ENCODE measurements around the gene NR2C2.
A peak's percentile ranks its signal among the peaks of the same experiment; 100 is the strongest.

NR2C2 gene

DNA sequence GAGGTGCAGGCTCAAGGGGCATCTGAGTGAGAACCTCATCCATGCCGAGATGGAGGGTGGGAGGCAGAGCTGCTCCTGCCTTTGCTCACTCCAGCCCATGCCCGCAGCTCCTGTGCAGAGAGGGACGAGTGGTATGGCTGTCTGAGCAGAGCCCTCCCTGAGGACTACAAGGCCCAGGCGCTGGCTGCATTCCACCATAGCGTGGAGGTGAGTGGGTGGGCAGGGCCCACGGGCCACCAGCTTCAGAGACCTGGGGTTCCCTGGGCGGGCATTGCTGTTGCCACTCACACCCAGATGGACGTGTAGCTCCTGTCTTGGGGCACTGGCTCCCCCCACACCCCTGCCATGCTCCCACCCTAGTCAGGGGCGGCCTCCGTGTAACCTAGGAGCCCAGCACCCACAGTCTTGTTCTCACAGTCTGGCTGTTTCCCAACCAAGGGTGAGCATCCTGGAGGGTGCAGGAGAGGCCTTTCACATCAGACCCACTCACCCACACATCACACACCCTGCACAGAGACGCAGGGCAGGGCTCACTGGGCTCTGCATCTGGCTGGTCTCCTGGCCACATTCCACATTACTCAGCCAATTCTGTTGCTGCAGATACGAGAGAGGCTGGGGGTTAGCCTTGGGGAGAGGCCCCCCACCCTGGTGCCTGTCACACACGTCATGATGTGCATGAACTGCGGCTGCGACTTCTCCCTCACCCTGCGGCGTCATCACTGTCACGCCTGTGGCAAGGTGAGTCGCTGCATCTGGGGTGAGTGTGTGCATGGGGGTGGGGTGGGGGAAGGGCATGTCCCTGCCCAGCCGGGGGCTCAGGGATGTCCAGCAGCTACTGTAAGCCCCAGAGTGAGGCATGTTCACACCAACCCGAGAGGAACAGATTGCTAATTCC, 25.3 kb upstream of the NR2C2 start:
- DNase-seq (ENCODE audit: low read depth) = no peak

GRCh38 chr3:14922863-14923262, 24.5 kb upstream of the NR2C2 start:
- DNase-seq (ENCODE audit: low read depth) = no peak

- DNase-seq (ENCODE audit: low read depth) = no peak
Measured at GRCh38 chr3:14923476-14923875, 23.9 kb upstream of the NR2C2 start.

- DNase-seq (ENCODE audit: low read depth) = no peak
Measured at GRCh38 chr3:14925729-14926591, 21.4 kb upstream of the NR2C2 start.

- DNase-seq (ENCODE audit: low read depth) = no peak
Measured at GRCh38 chr3:14926592-14926991, 20.8 kb upstream of the NR2C2 start.

GRCh38 chr3:14927308-14927707, 20.1 kb upstream of the NR2C2 start:
- no peak for DNase-seq (ENCODE audit: low read depth)

DNA sequence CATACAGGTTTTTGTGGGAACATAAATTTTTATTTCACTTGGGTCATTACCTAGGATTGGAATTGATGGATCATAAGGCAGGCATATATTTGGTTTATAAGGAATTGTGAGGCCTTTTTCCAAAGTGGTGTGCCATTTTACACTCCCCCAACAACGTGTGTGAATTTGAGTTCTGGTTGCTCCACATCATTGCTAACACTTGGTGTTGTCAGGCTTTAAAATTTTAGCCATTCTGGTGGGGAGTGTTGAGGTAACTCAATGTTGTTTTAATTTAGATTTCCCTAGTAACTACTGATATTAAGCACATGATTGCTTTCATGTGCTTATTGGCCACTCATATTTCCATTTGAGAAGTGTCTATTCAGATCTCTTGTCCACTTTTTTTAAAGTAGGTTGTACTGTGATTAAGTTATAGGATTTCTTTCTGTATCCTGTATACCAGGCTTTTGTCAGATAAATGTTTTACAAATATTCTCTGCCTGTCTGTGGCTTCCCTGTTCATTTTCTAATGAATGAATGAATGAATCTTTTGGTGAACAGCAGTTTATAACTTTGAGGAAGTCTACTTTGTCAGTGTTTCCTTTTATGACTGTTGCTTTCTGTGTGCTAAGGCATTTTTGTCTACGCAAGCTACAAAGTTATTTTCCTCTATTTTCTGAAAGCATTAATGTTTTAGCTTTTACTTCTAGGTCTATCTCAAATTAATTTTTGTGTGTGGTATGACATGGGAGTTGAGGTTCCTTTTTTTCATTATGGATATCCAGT, 17.9 kb upstream of the NR2C2 start:
- no peak for DNase-seq (ENCODE audit: low read depth)

- no peak for DNase-seq (ENCODE audit: low read depth)
Measured at GRCh38 chr3:14933820-14934425, 13.5 kb upstream of the NR2C2 start.

- DNase-seq (ENCODE audit: low read depth) = no peak
Measured at GRCh38 chr3:14935592-14936345, 11.6 kb upstream of the NR2C2 start.

DNA sequence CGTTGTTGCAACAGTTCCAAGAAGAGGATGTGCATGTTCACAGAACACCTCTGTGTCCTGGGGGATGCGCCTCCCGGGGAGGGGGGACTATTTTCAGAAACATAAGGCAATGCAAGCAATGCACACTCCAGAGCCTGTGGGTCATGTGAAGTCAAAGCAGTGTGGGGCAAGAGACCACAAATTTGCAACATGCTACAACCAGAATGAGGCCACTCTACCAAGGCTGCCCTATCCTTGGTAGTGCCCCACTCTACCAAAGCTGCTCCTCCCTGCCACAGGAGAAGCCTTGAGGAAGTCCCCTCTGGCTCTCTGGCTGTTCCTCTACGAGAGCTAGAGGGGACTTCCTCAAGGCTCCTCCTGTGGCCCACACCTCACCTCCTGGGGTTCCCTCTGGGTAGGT, 8.4 kb upstream of the NR2C2 start:
- no peak for DNase-seq (ENCODE audit: low read depth)

- no peak for DNase-seq (ENCODE audit: low read depth)
Measured at GRCh38 chr3:14941871-14942270, 5.5 kb upstream of the NR2C2 start.

DNA sequence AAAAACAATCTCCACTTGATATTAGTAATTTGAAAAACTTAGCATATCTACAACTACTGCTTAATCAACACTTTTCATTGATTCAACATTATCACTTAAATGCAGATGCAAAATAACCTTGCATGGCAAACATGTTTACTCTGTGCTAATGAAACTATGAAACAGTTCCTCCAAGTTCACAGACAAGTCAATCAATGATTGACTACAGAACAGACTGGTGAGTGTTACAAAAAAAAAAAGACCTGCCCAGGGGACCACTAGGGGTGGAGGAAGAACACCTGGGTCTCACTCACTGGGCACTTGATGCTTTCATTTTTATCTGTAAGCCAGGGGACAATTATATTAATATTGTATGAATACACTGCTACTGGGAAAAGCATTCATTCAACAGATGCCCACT, 4.3 kb upstream of the NR2C2 start:
- no peak for DNase-seq (ENCODE audit: low read depth)

DNA sequence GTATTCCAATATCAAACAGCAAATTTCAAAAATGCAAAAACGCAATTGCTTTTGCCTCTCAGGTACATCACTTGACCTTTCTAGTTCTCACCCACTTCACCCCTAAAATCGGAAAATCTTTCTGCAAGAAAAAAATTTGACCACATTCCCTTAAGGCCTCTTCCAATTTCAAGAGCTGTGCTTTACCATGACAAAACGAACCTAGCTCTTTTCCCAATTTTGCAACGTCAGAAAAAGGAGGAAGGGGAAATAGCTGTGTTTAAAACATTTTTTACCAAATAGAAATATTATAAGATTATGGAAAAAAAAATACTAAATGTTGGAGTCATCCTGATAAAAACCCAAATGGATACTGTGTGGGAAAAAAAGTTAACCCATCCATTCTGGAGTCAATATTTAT, 1.1 kb upstream of the NR2C2 start:
- DNase-seq (ENCODE audit: low read depth) = no peak

DNA sequence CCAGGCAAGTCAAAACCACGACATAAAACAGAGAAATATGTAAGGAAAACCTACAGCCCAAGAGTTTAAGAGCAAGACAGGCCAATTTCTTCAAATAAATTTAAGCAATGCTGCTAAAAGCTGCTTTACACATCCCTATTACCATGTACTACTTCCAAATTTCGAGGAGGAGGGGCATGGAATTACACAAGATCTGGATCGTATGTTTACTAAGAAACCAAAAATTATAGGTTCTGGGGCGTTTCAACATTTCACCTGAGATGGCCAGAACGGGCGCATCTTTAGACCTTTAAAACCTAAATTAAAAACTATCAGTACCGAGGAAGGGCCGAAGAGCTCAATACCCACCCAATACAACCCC, 664 bp upstream of the NR2C2 start:
- DNase-seq (ENCODE audit: low read depth) = no peak

- peak; percentile 92 for DNase-seq (ENCODE audit: low read depth)
Measured at GRCh38 chr3:14947886-14948608, 664 bp downstream of the NR2C2 start.

- DNase-seq (ENCODE audit: low read depth) = no peak
Measured at GRCh38 chr3:14948609-14949038, 1.2 kb downstream of the NR2C2 start.

DNA sequence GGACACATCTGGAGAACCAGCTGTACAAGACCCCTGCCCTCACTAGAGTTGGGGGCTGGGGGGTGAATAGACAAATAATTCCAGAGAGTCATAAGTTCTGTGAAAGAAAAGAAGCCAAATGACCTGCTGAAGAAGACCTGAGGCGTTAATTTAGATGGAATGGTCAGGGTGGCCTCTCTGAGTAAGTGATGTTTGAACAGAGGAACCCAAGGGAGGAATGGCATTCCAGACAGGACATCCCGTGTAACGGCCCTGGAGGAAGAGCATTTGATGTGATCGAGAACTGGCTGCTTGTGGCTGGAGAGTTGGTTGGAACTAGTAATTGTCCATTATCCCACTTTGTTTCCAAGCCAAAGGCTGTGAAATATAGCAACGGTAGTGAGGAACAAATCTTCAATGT, 1.7 kb downstream of the NR2C2 start:
- DNase-seq (ENCODE audit: low read depth) = no peak

GRCh38 chr3:14950274-14950673, 2.9 kb downstream of the NR2C2 start:
- DNase-seq (ENCODE audit: low read depth) = no peak

GRCh38 chr3:14957153-14957552, 9.8 kb downstream of the NR2C2 start:
- no peak for DNase-seq (ENCODE audit: low read depth)

- no peak for DNase-seq (ENCODE audit: low read depth)
Measured at GRCh38 chr3:14957925-14958324, 10.5 kb downstream of the NR2C2 start.

Data from activated T-helper 9 cell treated with anti-CD3 and anti-CD28 coated beads, Interleukin-2, amount 50 U/mL, for 16 hours (primary cell).